Glutamatergic neuron (in vitro differentiated cells): ENCODE data around the gene JPH3. TPM values are rescaled to one million over a fixed set of nuclear protein-coding genes. Genes with fewer than 3 reads are reported as not detected.

Experiments used
- DNase-seq: peaks from one replicate; pipeline ENCODE4 v3.0.0; 2022
- H3K27ac Mint-ChIP-seq: one replicate; pipeline ENCODE4 v1.8.0; 2020; ENCODE audit warnings: mild to moderate bottlenecking, mixed read lengths, inconsistent platforms; ENCODE audit not compliant: unreplicated experiment
- H3K27me3 Mint-ChIP-seq: one replicate; pipeline ENCODE4 v1.8.0; 2020; ENCODE audit warnings: mild to moderate bottlenecking, moderate library complexity, mixed read lengths, inconsistent platforms; ENCODE audit not compliant: unreplicated experiment
- H3K36me3 Mint-ChIP-seq: one replicate; pipeline ENCODE4 v1.8.0; 2020; ENCODE audit warnings: mild to moderate bottlenecking, mixed read lengths, inconsistent platforms; ENCODE audit not compliant: unreplicated experiment
- H3K4me1 Mint-ChIP-seq: one replicate; pipeline ENCODE4 v1.8.0; 2020; ENCODE audit warnings: mild to moderate bottlenecking, low read depth, mixed read lengths, inconsistent platforms; ENCODE audit not compliant: unreplicated experiment
- H3K4me3 Mint-ChIP-seq: one replicate; pipeline ENCODE4 v1.8.0; 2020; ENCODE audit warnings: mild to moderate bottlenecking, mixed read lengths, inconsistent platforms; ENCODE audit not compliant: unreplicated experiment
- H3K9me3 Mint-ChIP-seq: one replicate; pipeline ENCODE4 v1.8.0; 2020; ENCODE audit warnings: mild to moderate bottlenecking, moderate library complexity, mixed read lengths, inconsistent platforms; ENCODE audit not compliant: unreplicated experiment
- CTCF ChIP-seq: fragments of 200-600 bp; sonication (generic); IDR thresholded peaks from one replicate; pipeline ENCODE4 v1.5.0; 2021; ENCODE audit not compliant: partially characterized antibody, unreplicated experiment
- total RNA-seq: library from RNA; stranded (reverse); fragmentation: NEBNext Ultra II Directional; extraction: Animal tissue kit (Norgen Biotek cat#: 25700); gene quantifications from one replicate; pipeline ENCODE4 v1.2.1, GENCODE V29; 2021; ENCODE audit not compliant: unreplicated experiment

The JPH3 gene
- total RNA-seq, 1 donor from 2014 or later = 10.5 TPM

- H3K27me3 Mint-ChIP-seq = peaks cover 22% of the 10 kb centered on the region
- peaks cover 17% of the 10 kb centered on the region for H3K9me3 Mint-ChIP-seq
- peaks cover 12% of the 10 kb centered on the region for H3K4me1 Mint-ChIP-seq
- no peak overlapping the region for H3K27ac Mint-ChIP-seq
- TF ChIP-seq CTCF = no peak
- DNase-seq = peak; percentile 33
- no peaks in the 10 kb centered on the region for H3K36me3 Mint-ChIP-seq
- H3K4me3 Mint-ChIP-seq = peak overlapping the region; percentile 87
These were observed 2.4 kb downstream of the JPH3 start for GRCh38 chr16:87604634-87605111.

GRCh38 chr16:87607223-87607622, 4.9 kb downstream of the JPH3 start:
- DNase-seq = no peak
- no peak for TF ChIP-seq CTCF
- Mint-ChIP-seq H3K9me3 (peaks cover 17% of the 10 kb centered on the region), H3K4me1 (peaks cover 12% of the 10 kb centered on the region), H3K27me3 (peaks cover 14% of the 10 kb centered on the region), H3K4me3 (no peak overlapping the region), H3K27ac (no peak overlapping the region), H3K36me3 (no peaks in the 10 kb centered on the region)

GRCh38 chr16:87607871-87608270, 5.6 kb downstream of the JPH3 start:
- TF ChIP-seq CTCF = no peak
- Mint-ChIP-seq H3K27me3 (peaks cover 14% of the 10 kb centered on the region), H3K4me3 (no peak overlapping the region), H3K27ac (no peak overlapping the region), H3K36me3 (no peaks in the 10 kb centered on the region), H3K9me3 (peaks cover 17% of the 10 kb centered on the region), H3K4me1 (peaks cover 12% of the 10 kb centered on the region)
- DNase-seq = no peak

- no peak overlapping the region for H3K27ac Mint-ChIP-seq
- peaks cover 11% of the 10 kb centered on the region for H3K27me3 Mint-ChIP-seq
- peaks cover 11% of the 10 kb centered on the region for H3K4me1 Mint-ChIP-seq
- H3K36me3 Mint-ChIP-seq = no peaks in the 10 kb centered on the region
- DNase-seq = no peak
- TF ChIP-seq CTCF = no peak
- peaks cover 15% of the 10 kb centered on the region for H3K9me3 Mint-ChIP-seq
- H3K4me3 Mint-ChIP-seq = no peak overlapping the region
These were observed 6.2 kb downstream of the JPH3 start for GRCh38 chr16:87608400-87608985.

GRCh38 chr16:87610026-87610425, 7.7 kb downstream of the JPH3 start:
- Mint-ChIP-seq H3K4me3 (no peak overlapping the region), H3K27me3 (peaks cover 3% of the 10 kb centered on the region)
- no peak for TF ChIP-seq CTCF

More at GRCh38 chr16:87610026-87610425, 7.7 kb downstream of the JPH3 start:
- H3K27ac Mint-ChIP-seq = no peak overlapping the region
- H3K9me3 Mint-ChIP-seq = peaks cover 9% of the 10 kb centered on the region
- peaks cover 5% of the 10 kb centered on the region for H3K4me1 Mint-ChIP-seq
- no peaks in the 10 kb centered on the region for H3K36me3 Mint-ChIP-seq
- DNase-seq = no peak
